ENCODE results near the gene LAMP5.

DNA sequence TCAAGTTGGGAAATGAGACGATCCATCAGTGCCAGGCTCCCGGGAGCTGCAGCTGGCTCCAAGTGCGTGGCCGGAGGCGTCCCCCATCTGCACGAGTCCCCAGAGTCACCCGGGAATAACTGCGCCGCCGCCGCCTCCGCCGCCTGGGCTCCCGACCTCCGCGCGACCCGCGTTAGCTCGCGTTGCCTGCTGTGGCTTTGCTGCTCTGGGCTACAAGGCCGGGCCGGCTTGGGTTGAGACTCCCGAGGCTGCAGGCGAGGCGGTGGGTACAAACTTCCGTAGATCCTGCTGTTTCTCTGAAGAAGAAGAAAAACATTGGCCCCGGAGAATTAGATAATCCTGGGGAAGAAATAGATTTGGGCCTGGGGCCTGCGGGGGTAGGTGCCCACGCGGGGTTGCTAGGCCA lies 7.4 kb upstream of the LAMP5 start:
- TF ChIP-seq DNMT1 (CRISPR knock-in tag; IDR thresholded peaks at IDR 0.05), result no peak
- TF ChIP-seq YY1 (IDR thresholded peaks at IDR 0.05; ENCODE audit: insufficient read depth, insufficient replicate concordance, low read depth, low read length), result no peak
- no peak for TF ChIP-seq PHF8 (CRISPR knock-in tag; IDR thresholded peaks at IDR 0.05)
